HEK293 (cell line): ENCODE measurements around the gene HOXD10.

Experiments
- BCL11B ChIP-seq: fragments of 450-650 bp; formaldehyde crosslinking; IDR thresholded peaks from 2 replicates; pipeline ENCODE4 v1.5.1; 2016; ENCODE audit warnings: low read depth, missing biosample characterization, missing genetic modification characterization
- FEZF1 ChIP-seq: fragments of 450-650 bp; formaldehyde crosslinking; IDR thresholded peaks from 2 replicates; pipeline ENCODE4 v1.5.1; 2016; ENCODE audit warnings: missing biosample characterization, missing genetic modification characterization
- GLI2 ChIP-seq: fragments of 450-650 bp; formaldehyde crosslinking; IDR thresholded peaks from 2 replicates; pipeline ENCODE4; 2017; ENCODE audit warnings: missing biosample characterization, missing genetic modification characterization, low read depth, borderline replicate concordance
- GLI4 ChIP-seq: fragments of 450-650 bp; formaldehyde crosslinking; IDR thresholded peaks from 2 replicates; pipeline ENCODE4 v1.5.1; 2016; ENCODE audit warnings: missing biosample characterization, missing genetic modification characterization
- IKZF3 ChIP-seq: fragments of 450-650 bp; IDR thresholded peaks from 2 replicates; pipeline ENCODE4 v1.5.0; 2018; ENCODE audit warnings: missing biosample characterization, mild to moderate bottlenecking, missing genetic modification characterization, moderate library complexity
- KLF16 ChIP-seq: fragments of 450-650 bp; formaldehyde crosslinking; IDR thresholded peaks from 2 replicates; pipeline ENCODE4 v1.5.1; 2017; ENCODE audit warnings: missing biosample characterization, missing genetic modification characterization
- KLF8 ChIP-seq: fragments of 450-650 bp; formaldehyde crosslinking; IDR thresholded peaks from 2 replicates; pipeline ENCODE4 v1.5.1; 2016; ENCODE audit warnings: missing biosample characterization, missing genetic modification characterization
- MEIS1 ChIP-seq: sonication (generic); formaldehyde crosslinking; IDR thresholded peaks from 2 replicates; pipeline ENCODE4 v1.8.1; 2022; ENCODE audit warnings: missing genetic modification reagents, mild to moderate bottlenecking, borderline replicate concordance
- MYNN ChIP-seq: fragments of 450-650 bp; formaldehyde crosslinking; IDR thresholded peaks from 2 replicates; pipeline ENCODE4 v1.5.1; 2016; ENCODE audit warnings: missing biosample characterization, missing genetic modification characterization, borderline replicate concordance
- PBX3 ChIP-seq: sonication (generic); formaldehyde crosslinking; IDR thresholded peaks from 2 replicates; pipeline ENCODE4 v1.8.1; 2022; ENCODE audit warnings: mild to moderate bottlenecking, moderate library complexity, missing genetic modification reagents
- WT1 ChIP-seq: fragments of 450-650 bp; formaldehyde crosslinking; IDR thresholded peaks from 2 replicates; pipeline ENCODE4 v1.5.1; 2016; ENCODE audit warnings: missing biosample characterization, missing genetic modification characterization
- ZBTB17 ChIP-seq: fragments of 450-650 bp; formaldehyde crosslinking; IDR thresholded peaks from 2 replicates; pipeline ENCODE4 v1.5.1; 2016; ENCODE audit warnings: missing biosample characterization, missing genetic modification characterization
- ZBTB8A ChIP-seq: fragments of 450-650 bp; formaldehyde crosslinking; IDR thresholded peaks from 2 replicates; pipeline ENCODE4 v1.5.1; 2016; ENCODE audit warnings: missing biosample characterization, missing genetic modification characterization
- ZFHX2 ChIP-seq: fragments of 450-650 bp; formaldehyde crosslinking; conservative IDR thresholded peaks from 2 replicates; pipeline ENCODE4 v1.5.1; 2016; ENCODE audit warnings: missing biosample characterization, missing genetic modification characterization
- ZIC2 ChIP-seq: fragments of 450-650 bp; formaldehyde crosslinking; IDR thresholded peaks from 2 replicates; pipeline ENCODE4 v1.5.1; 2016; ENCODE audit warnings: missing biosample characterization, missing genetic modification characterization
- ZNF146 ChIP-seq: fragments of 450-650 bp; formaldehyde crosslinking; IDR thresholded peaks from 2 replicates; pipeline ENCODE4 v1.5.1; 2016; ENCODE audit warnings: missing biosample characterization, missing genetic modification characterization
- ZNF148 ChIP-seq: fragments of 450-650 bp; formaldehyde crosslinking; IDR thresholded peaks from 2 replicates; pipeline ENCODE4 v1.5.0; 2017; ENCODE audit warnings: missing biosample characterization, missing genetic modification characterization, borderline replicate concordance
- ZNF157 ChIP-seq: fragments of 450-650 bp; formaldehyde crosslinking; IDR thresholded peaks from 2 replicates; pipeline ENCODE4 v1.5.1; 2016; ENCODE audit warnings: missing biosample characterization, missing genetic modification characterization
- ZNF214 ChIP-seq: fragments of 450-650 bp; formaldehyde crosslinking; IDR thresholded peaks from 2 replicates; pipeline ENCODE4 v1.5.1; 2017; ENCODE audit warnings: missing biosample characterization, mild to moderate bottlenecking, missing genetic modification characterization, borderline replicate concordance
- ZNF223 ChIP-seq: fragments of 450-650 bp; formaldehyde crosslinking; IDR thresholded peaks from 2 replicates; pipeline ENCODE4 v1.5.1; 2016; ENCODE audit warnings: missing biosample characterization, missing genetic modification characterization
- ZNF24 ChIP-seq: fragments of 450-650 bp; formaldehyde crosslinking; IDR thresholded peaks from 2 replicates; pipeline ENCODE4 v1.5.1; 2016; ENCODE audit warnings: missing biosample characterization, missing genetic modification characterization
- ZNF248 ChIP-seq: fragments of 450-650 bp; formaldehyde crosslinking; IDR thresholded peaks from 2 replicates; pipeline ENCODE4 v1.5.1; 2017; ENCODE audit warnings: missing biosample characterization, missing genetic modification characterization
- ZNF335 ChIP-seq: fragments of 450-650 bp; formaldehyde crosslinking; conservative IDR thresholded peaks from 2 replicates; pipeline ENCODE4 v1.5.1; 2016; ENCODE audit warnings: missing biosample characterization, missing genetic modification characterization
- ZNF362 ChIP-seq: fragments of 450-650 bp; formaldehyde crosslinking; IDR thresholded peaks from 2 replicates; pipeline ENCODE4 v1.5.1; 2016; ENCODE audit warnings: missing biosample characterization, missing genetic modification characterization
- ZNF366 ChIP-seq: fragments of 450-650 bp; formaldehyde crosslinking; conservative IDR thresholded peaks from 2 replicates; pipeline ENCODE4 v1.5.1; 2016; ENCODE audit warnings: missing biosample characterization, missing genetic modification characterization
- ZNF473 ChIP-seq: fragments of 450-650 bp; formaldehyde crosslinking; IDR thresholded peaks from 2 replicates; pipeline ENCODE4 v1.5.1; 2017; ENCODE audit warnings: missing biosample characterization, missing genetic modification characterization
- ZNF488 ChIP-seq: fragments of 450-650 bp; formaldehyde crosslinking; IDR thresholded peaks from 2 replicates; pipeline ENCODE4 v1.5.1; 2016; ENCODE audit warnings: missing biosample characterization, missing genetic modification characterization
- ZNF521 ChIP-seq: fragments of 450-650 bp; formaldehyde crosslinking; IDR thresholded peaks from 2 replicates; pipeline ENCODE4 v1.5.1; 2017; ENCODE audit warnings: missing biosample characterization, mild to moderate bottlenecking, missing genetic modification characterization
- ZNF596 ChIP-seq: fragments of 450-650 bp; IDR thresholded peaks from 2 replicates; pipeline ENCODE4 v1.5.0; 2018; ENCODE audit warnings: missing biosample characterization, mild to moderate bottlenecking, missing genetic modification characterization, moderate library complexity
- ZNF610 ChIP-seq: fragments of 450-650 bp; formaldehyde crosslinking; IDR thresholded peaks from 2 replicates; pipeline ENCODE4 v1.5.1; 2016; ENCODE audit warnings: missing biosample characterization, missing genetic modification characterization, borderline replicate concordance
- ZNF654 ChIP-seq: fragments of 450-650 bp; formaldehyde crosslinking; IDR thresholded peaks from 2 replicates; pipeline ENCODE4 v1.5.1; 2016; ENCODE audit warnings: low read depth, missing biosample characterization, missing genetic modification characterization
- ZNF664 ChIP-seq: fragments of 450-650 bp; formaldehyde crosslinking; IDR thresholded peaks from 2 replicates; pipeline ENCODE4 v1.5.1; 2016; ENCODE audit warnings: missing biosample characterization, missing genetic modification characterization
- ZNF704 ChIP-seq: fragments of 450-650 bp; formaldehyde crosslinking; IDR thresholded peaks from 2 replicates; pipeline ENCODE4 v1.5.1; 2016; ENCODE audit warnings: missing biosample characterization, missing genetic modification characterization
- ZNF792 ChIP-seq: fragments of 450-650 bp; formaldehyde crosslinking; IDR thresholded peaks from 2 replicates; pipeline ENCODE4 v1.5.1; 2016; ENCODE audit warnings: missing biosample characterization, missing genetic modification characterization
- ZNF830 ChIP-seq: fragments of 450-650 bp; IDR thresholded peaks from 2 replicates; pipeline ENCODE4 v1.5.0; 2018; ENCODE audit warnings: missing biosample characterization, missing genetic modification characterization, low read depth, mild to moderate bottlenecking, moderate library complexity
- ZSCAN16 ChIP-seq: fragments of 450-650 bp; formaldehyde crosslinking; IDR thresholded peaks from 2 replicates; pipeline ENCODE4 v1.5.1; 2016; ENCODE audit warnings: missing biosample characterization, missing genetic modification characterization

HOXD10 gene

GRCh38 chr2:176105078-176105729 is 11.4 kb upstream of the HOXD10 start (continued):
- TF ChIP-seq ZNF366 (tag by site-specific recombination) (peak; percentile 87), ZBTB17 (tag by site-specific recombination) (peak; percentile 73), KLF16 (tag by site-specific recombination) (peak; percentile 58; the same call in 1 of the 2 replicates), WT1 (tag by site-specific recombination) (peak; percentile 83), ZNF654 (tag by site-specific recombination) (no peak), ZNF157 (tag by site-specific recombination) (no peak), MYNN (tag by site-specific recombination) (no peak), ZSCAN16 (tag by site-specific recombination) (no peak; the same call in 1 of the 2 replicates), ZNF214 (tag by site-specific recombination) (no peak), ZNF704 (tag by site-specific recombination) (no peak), GLI4 (no peak), ZNF362 (tag by site-specific recombination) (no peak), ZBTB8A (tag by site-specific recombination) (peak; percentile 81), ZNF146 (tag by site-specific recombination) (no peak), ZFHX2 (tag by site-specific recombination) (no peak; the same call in 1 of the 2 replicates), ZNF148 (no peak), BCL11B (tag by site-specific recombination) (peak; percentile 59; the same call in 1 of the 2 replicates), ZNF792 (tag by site-specific recombination) (no peak), ZNF223 (tag by site-specific recombination) (no peak), ZNF830 (tag by site-specific recombination) (no peak), FEZF1 (tag by site-specific recombination) (peak; percentile 53), IKZF3 (tag by site-specific recombination) (peak; percentile 86), MEIS1 (CRISPR knock-in tag) (no peak), PBX3 (CRISPR knock-in tag) (no peak), ZNF248 (tag by site-specific recombination) (no peak), ZNF596 (tag by site-specific recombination) (no peak), ZNF24 (tag by site-specific recombination) (no peak), ZNF473 (tag by site-specific recombination) (no peak), KLF8 (tag by site-specific recombination) (peak; percentile 96), ZNF488 (no peak), ZNF521 (no peak), ZNF664 (no peak), ZNF610 (no peak), GLI2 (tag by site-specific recombination) (no peak; the same call in 1 of the 2 replicates), ZNF335 (peak; percentile 18), ZIC2 (tag by site-specific recombination) (peak; percentile 12; the same call in 1 of the 2 replicates)
